Lower leg skin (tissue), 3 donors: ENCODE data around the gene DIAPH1.

ENCODE experiments used
- POLR2A ChIP-seq, 2 donors: fragments of 450-650 bp; IDR thresholded peaks; one replicate each; pipeline ENCODE4 v1.6.1; 2016 to 2017; ENCODE audit warnings: antibody characterized with exemption in 2 of 2, mild to moderate bottlenecking in 1 of 2, moderate library complexity in 1 of 2
- TF ChIP-seq, protein P1 (sequence below), 3 donors: fragments of 450-650 bp; IDR thresholded peaks; one replicate each; pipeline ENCODE4 v1.5.1; 2016; ENCODE audit warnings: antibody characterized with exemption in 3 of 3, mild to moderate bottlenecking in 3 of 3, moderate library complexity in 2 of 3

DNA sequence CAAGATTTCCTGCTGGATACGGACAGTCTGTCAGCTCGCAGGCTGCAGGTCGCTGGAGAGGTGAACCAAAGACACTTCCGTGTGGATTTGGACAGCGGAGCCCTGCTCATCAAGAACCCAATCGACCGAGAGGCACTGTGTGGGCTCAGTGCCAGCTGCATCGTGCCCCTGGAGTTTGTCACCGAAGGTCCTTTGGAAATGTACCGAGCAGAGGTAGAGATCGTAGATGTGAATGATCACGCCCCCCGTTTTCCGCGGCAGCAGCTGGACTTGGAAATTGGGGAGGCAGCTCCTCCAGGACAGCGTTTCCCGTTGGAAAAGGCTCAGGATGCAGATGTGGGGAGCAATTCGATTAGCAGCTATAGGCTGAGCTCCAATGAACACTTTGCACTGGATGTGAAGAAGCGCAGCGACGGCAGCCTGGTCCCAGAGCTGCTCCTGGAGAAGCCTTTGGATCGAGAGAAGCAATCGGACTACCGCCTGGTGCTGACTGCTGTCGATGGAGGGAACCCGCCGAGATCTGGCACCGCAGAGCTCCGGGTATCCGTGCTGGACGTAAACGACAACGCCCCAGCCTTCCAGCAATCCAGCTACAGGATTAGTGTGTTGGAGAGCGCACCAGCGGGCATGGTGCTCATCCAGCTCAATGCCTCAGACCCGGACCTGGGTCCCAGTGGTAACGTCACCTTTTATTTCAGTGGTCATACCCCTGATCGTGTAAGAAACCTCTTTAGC, 133.3 kb downstream of the DIAPH1 start:
- TF ChIP-seq, protein P1, sequence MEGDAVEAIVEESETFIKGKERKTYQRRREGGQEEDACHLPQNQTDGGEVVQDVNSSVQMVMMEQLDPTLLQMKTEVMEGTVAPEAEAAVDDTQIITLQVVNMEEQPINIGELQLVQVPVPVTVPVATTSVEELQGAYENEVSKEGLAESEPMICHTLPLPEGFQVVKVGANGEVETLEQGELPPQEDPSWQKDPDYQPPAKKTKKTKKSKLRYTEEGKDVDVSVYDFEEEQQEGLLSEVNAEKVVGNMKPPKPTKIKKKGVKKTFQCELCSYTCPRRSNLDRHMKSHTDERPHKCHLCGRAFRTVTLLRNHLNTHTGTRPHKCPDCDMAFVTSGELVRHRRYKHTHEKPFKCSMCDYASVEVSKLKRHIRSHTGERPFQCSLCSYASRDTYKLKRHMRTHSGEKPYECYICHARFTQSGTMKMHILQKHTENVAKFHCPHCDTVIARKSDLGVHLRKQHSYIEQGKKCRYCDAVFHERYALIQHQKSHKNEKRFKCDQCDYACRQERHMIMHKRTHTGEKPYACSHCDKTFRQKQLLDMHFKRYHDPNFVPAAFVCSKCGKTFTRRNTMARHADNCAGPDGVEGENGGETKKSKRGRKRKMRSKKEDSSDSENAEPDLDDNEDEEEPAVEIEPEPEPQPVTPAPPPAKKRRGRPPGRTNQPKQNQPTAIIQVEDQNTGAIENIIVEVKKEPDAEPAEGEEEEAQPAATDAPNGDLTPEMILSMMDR (IDR thresholded peaks at IDR 0.05): no peak
- TF ChIP-seq POLR2A (IDR thresholded peaks at IDR 0.05): no peak
